Measurements from ENCODE around the gene RND2. TPM values are rescaled to one million over a fixed set of nuclear protein-coding genes. Genes with fewer than 3 reads are reported as not detected.

Gene RND2
- total and polyA plus RNA-seq, 9 donors = 0.35 to 1.2 (median 0.81) TPM

DNA sequence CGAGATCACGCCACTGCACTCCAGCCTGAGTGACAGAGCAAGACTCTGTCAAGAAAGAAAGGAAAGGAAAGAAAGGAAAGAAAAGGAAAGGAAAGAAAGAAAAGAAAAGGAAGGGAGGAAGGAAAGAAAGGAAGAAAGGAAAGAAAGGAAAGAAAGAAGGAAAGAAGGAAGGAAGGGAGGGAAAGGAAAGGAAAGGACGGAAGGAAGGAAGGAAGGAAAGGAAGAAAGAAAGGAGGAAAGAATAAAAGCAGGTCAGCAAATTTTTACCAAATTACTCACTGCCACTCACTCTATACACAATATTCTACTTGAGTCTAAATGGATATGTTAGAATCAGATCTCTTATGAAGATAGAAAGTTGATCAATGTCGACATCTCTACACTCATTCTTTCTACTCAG lies 49.8 kb downstream of the RND2 start:
- Histone ChIP-seq H3K9me3 (replicated peaks; ENCODE audit: control insufficient read depth, low read depth, low read length) (no peaks in the 10 kb centered on the region), H3K27ac (ENCODE audit: low read length) (no peak overlapping the region), H3K4me3 (ENCODE audit: low read length) (no peak overlapping the region), H3K27me3 (ENCODE audit: control insufficient read depth, insufficient read depth, low read length) (no peaks in the 10 kb centered on the region), H3K4me1 (ENCODE audit: control insufficient read depth, insufficient read depth, low read length) (no peaks in the 10 kb centered on the region), H3K36me3 (ENCODE audit: control insufficient read depth, insufficient read depth, low read length) (no peaks in the 10 kb centered on the region)
- no peak for DNase-seq
- WGBS (ENCODE audit: insufficient coverage) = 96% methylated on average over 2 of the region's 4 CpGs

DNA sequence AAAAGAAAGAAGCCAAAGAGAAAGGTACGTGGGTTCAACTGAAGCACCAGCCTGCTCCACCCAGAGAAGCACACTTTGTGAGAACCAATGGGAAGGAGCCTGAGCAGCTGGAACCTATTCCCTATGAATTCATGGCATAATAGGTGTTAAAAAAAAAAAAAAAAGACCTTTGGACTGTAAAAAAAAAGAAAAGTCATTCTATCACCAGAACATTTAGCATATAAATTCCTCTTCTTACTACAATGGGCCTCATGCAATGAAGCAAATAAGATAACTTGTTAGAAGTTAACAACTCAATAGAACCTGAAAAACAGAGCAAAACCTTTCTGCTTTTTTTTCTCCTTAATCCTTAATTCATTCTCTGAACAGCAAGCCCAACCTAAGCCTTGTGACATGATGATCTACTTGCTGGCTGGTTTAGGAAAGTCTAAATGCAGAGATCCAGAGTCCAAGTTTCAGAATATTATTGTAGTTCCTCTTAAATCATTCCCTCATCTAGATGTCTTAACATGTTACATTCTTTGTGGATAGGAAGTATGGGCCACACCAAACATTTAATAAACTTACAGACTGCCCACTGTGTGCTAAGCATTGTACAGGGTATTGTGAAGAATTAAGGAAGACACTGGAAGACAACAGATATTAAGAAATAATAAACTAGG lies 54.7 kb downstream of the RND2 start:
- Histone ChIP-seq H3K4me1 (ENCODE audit: control insufficient read depth, insufficient read depth, low read length) (no peaks in the 10 kb centered on the region), H3K36me3 (ENCODE audit: control insufficient read depth, insufficient read depth, low read length) (peaks cover 13% of the 10 kb centered on the region), H3K27me3 (ENCODE audit: control insufficient read depth, insufficient read depth, low read length) (no peaks in the 10 kb centered on the region), H3K9me3 (replicated peaks; ENCODE audit: control insufficient read depth, low read depth, low read length) (no peaks in the 10 kb centered on the region), H3K4me3 (ENCODE audit: low read length) (no peak overlapping the region), H3K27ac (ENCODE audit: low read length) (no peak overlapping the region)
- no peak for DNase-seq
- WGBS (ENCODE audit: insufficient coverage) = no CpG with 5 or more reads among the region's 1 CpG

Other genes with a start within 250 kb of the RND2 start
- 0.09 TPM for gene WNK4, start 244.6 kb upstream of the RND2 start, total RNA-seq
- 1 to 10 TPM in 3 of 8 donors, under 1 TPM in 5; 0.20 to 1.2 (median 0.67) TPM for gene WNK4, start 244.6 kb upstream of the RND2 start, polyA plus RNA-seq (ENCODE audit: insufficient read depth in 1 of 8, insufficient read length in 8 of 8, low replicate concordance in 1 of 8)
- 84.1 TPM for gene COA3, start 226.5 kb upstream of the RND2 start, total RNA-seq
- 10 to 100 TPM; 53.6 to 63.9 (median 59.5) TPM for gene COA3, start 226.5 kb upstream of the RND2 start, polyA plus RNA-seq (ENCODE audit: insufficient read depth in 1 of 8, insufficient read length in 8 of 8, low replicate concordance in 1 of 8)
- gene CNTD1, start 226.4 kb upstream of the RND2 start, total RNA-seq = 0.04 TPM
- gene CNTD1, start 226.4 kb upstream of the RND2 start, polyA plus RNA-seq (ENCODE audit: insufficient read depth in 1 of 8, insufficient read length in 8 of 8, low replicate concordance in 1 of 8) = 1 to 10 TPM in 3 of 8 donors, under 1 TPM in 5; 0.37 to 1.6 (median 0.81) TPM
- 37.7 TPM for gene BECN1, start 200.9 kb upstream of the RND2 start, total RNA-seq
- gene BECN1, start 200.9 kb upstream of the RND2 start, polyA plus RNA-seq (ENCODE audit: insufficient read depth in 1 of 8, insufficient read length in 8 of 8, low replicate concordance in 1 of 8) = 10 to 100 TPM; 39.8 to 53.5 (median 45.1) TPM
- 26.1 TPM for gene PSME3, start 191.8 kb upstream of the RND2 start, total RNA-seq
- 10 to 100 TPM; 46.2 to 67.9 (median 55.3) TPM for gene PSME3, start 191.8 kb upstream of the RND2 start, polyA plus RNA-seq (ENCODE audit: insufficient read depth in 1 of 8, insufficient read length in 8 of 8, low replicate concordance in 1 of 8)
- 0.66 TPM for gene AOC2, start 180.7 kb upstream of the RND2 start, total RNA-seq
- 1 to 10 TPM in 1 of 8 donors, under 1 TPM in 7; 0.41 to 1.2 (median 0.84) TPM for gene AOC2, start 180.7 kb upstream of the RND2 start, polyA plus RNA-seq (ENCODE audit: insufficient read depth in 1 of 8, insufficient read length in 8 of 8, low replicate concordance in 1 of 8)
- gene AOC3, start 174.0 kb upstream of the RND2 start, total RNA-seq = 6.9 TPM
- gene AOC3, start 174.0 kb upstream of the RND2 start, polyA plus RNA-seq (ENCODE audit: insufficient read depth in 1 of 8, insufficient read length in 8 of 8, low replicate concordance in 1 of 8) = 10 to 100 TPM; 11.7 to 23.6 (median 18.2) TPM
- not detected for gene G6PC1, start 124.4 kb upstream of the RND2 start, total RNA-seq
- gene G6PC1, start 124.4 kb upstream of the RND2 start, polyA plus RNA-seq (ENCODE audit: insufficient read depth in 1 of 8, insufficient read length in 8 of 8, low replicate concordance in 1 of 8) = under 1 TPM in 3 of 8 donors, not detected in 5; 0.08 to 0.43 (median 0.26) TPM
- 35.4 TPM for gene AARSD1, start 60.8 kb upstream of the RND2 start, total RNA-seq
- gene AARSD1, start 60.8 kb upstream of the RND2 start, polyA plus RNA-seq (ENCODE audit: insufficient read depth in 1 of 8, insufficient read length in 8 of 8, low replicate concordance in 1 of 8) = 10 to 100 TPM; 46.5 to 67.1 (median 56.1) TPM
- gene PTGES3L, start 45.2 kb upstream of the RND2 start, total RNA-seq = 37.3 TPM
- gene PTGES3L, start 45.2 kb upstream of the RND2 start, polyA plus RNA-seq (ENCODE audit: insufficient read depth in 1 of 8, insufficient read length in 8 of 8, low replicate concordance in 1 of 8) = 10 to 100 TPM; 37.5 to 81.2 (median 63.0) TPM
- gene RUNDC1, start 44.7 kb upstream of the RND2 start, total RNA-seq = 5.3 TPM
- gene RUNDC1, start 44.7 kb upstream of the RND2 start, polyA plus RNA-seq (ENCODE audit: insufficient read depth in 1 of 8, insufficient read length in 8 of 8, low replicate concordance in 1 of 8) = 1 to 10 TPM; 7.3 to 8.3 (median 7.6) TPM
- gene RPL27, start 26.8 kb upstream of the RND2 start, total RNA-seq = 3,028 TPM
- gene RPL27, start 26.8 kb upstream of the RND2 start, polyA plus RNA-seq (ENCODE audit: insufficient read depth in 1 of 8, insufficient read length in 8 of 8, low replicate concordance in 1 of 8) = 1,000 to 10,000 TPM; 2,184 to 2,871 (median 2,448) TPM
- 7.6 TPM for gene IFI35, start 18.4 kb upstream of the RND2 start, total RNA-seq
- gene IFI35, start 18.4 kb upstream of the RND2 start, polyA plus RNA-seq (ENCODE audit: insufficient read depth in 1 of 8, insufficient read length in 8 of 8, low replicate concordance in 1 of 8) = 10 to 100 TPM in 1 of 8 donors, 1 to 10 TPM in 7; 4.5 to 11.1 (median 6.5) TPM
- 50.4 TPM for gene VAT1, start 2.8 kb upstream of the RND2 start, total RNA-seq
- gene VAT1, start 2.8 kb upstream of the RND2 start, polyA plus RNA-seq (ENCODE audit: insufficient read depth in 1 of 8, insufficient read length in 8 of 8, low replicate concordance in 1 of 8) = 10 to 100 TPM; 59.3 to 95.3 (median 77.3) TPM
- 11.2 TPM for gene BRCA1, start 100.1 kb downstream of the RND2 start, total RNA-seq
- 10 to 100 TPM in 2 of 8 donors, 1 to 10 TPM in 6; 8.1 to 12.3 (median 9.0) TPM for gene BRCA1, start 100.1 kb downstream of the RND2 start, polyA plus RNA-seq (ENCODE audit: insufficient read depth in 1 of 8, insufficient read length in 8 of 8, low replicate concordance in 1 of 8)
- 46.8 TPM for gene NBR1, start 146.0 kb downstream of the RND2 start, total RNA-seq
- 10 to 100 TPM; 47.0 to 64.5 (median 54.1) TPM for gene NBR1, start 146.0 kb downstream of the RND2 start, polyA plus RNA-seq (ENCODE audit: insufficient read depth in 1 of 8, insufficient read length in 8 of 8, low replicate concordance in 1 of 8)
- gene TMEM106A, start 186.6 kb downstream of the RND2 start, total RNA-seq = 7.8 TPM
- 10 to 100 TPM in 1 of 8 donors, 1 to 10 TPM in 7; 5.9 to 10.4 (median 7.8) TPM for gene TMEM106A, start 186.6 kb downstream of the RND2 start, polyA plus RNA-seq (ENCODE audit: insufficient read depth in 1 of 8, insufficient read length in 8 of 8, low replicate concordance in 1 of 8)
- gene CCDC200, start 203.4 kb downstream of the RND2 start, total RNA-seq = not detected
- 10 to 100 TPM in 2 of 8 donors, 1 to 10 TPM in 6; 3.2 to 13.1 (median 7.3) TPM for gene CCDC200, start 203.4 kb downstream of the RND2 start, polyA plus RNA-seq (ENCODE audit: insufficient read depth in 1 of 8, insufficient read length in 8 of 8, low replicate concordance in 1 of 8)
- not detected for gene RNU2-1, start 208.7 kb downstream of the RND2 start, total RNA-seq
- 1 to 10 TPM in 3 of 8 donors, not detected in 5; 1.1 to 2.6 (median 2.5) TPM for gene RNU2-1, start 208.7 kb downstream of the RND2 start, polyA plus RNA-seq (ENCODE audit: insufficient read depth in 1 of 8, insufficient read length in 8 of 8, low replicate concordance in 1 of 8)

Measured in muscle of leg (tissue), 11 donors.